SKM-1 treated with dmso at 0.1 percent for 144 hours (cell line): ENCODE measurements around the gene HOMER2.
"Not testable (repeated sequence)": the region's sequence is repeated elsewhere in the genome, so short reads cannot be mapped to it uniquely, and the experiment has no call there.

Source experiments
- DNase-seq: peaks from one replicate; lab custom pipeline; 2025; ENCODE audit not compliant: unreplicated experiment; lab: John Stamatoyannopoulos, UW

HOMER2 gene

DNA sequence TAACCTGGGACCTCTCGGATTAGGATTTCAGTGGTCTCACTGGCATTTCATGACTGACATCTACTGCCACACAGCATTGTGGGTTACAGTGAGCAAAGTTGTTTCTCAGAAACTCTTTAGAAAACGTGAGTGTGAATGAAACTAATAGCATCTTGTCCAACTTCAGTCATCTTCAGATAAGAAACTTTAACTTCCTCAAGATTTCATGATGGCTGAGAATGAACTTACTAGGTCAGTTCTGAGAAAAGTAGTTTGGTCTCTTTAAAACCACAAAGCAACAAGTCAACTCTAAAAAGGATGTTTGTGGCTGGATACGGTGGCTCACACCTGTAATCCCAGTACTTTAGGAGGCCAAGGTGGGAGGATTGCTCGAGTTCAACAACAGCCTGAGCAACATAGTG lies 14.2 kb upstream of the HOMER2 start:
- DNase-seq, result no peak

DNA sequence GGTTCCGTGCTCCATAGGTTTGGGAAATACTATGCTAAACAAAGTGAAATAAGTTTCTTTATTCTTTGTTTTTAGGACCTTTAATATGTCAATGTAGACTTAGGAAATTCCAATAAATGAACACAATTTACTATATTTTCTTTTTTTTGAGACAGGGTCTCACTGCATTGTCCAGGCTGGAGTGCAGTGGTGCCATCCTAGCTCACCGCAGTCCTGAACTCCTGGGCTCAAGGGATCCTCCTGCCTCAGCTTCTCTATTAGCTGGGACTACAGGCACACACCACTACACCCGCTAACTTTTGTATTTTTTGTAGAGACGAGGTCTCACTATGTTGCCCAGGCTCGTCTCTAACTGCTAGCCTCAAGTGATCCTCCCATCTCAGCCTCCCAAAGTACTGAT lies 12.4 kb upstream of the HOMER2 start:
- DNase-seq, result no peak

DNA sequence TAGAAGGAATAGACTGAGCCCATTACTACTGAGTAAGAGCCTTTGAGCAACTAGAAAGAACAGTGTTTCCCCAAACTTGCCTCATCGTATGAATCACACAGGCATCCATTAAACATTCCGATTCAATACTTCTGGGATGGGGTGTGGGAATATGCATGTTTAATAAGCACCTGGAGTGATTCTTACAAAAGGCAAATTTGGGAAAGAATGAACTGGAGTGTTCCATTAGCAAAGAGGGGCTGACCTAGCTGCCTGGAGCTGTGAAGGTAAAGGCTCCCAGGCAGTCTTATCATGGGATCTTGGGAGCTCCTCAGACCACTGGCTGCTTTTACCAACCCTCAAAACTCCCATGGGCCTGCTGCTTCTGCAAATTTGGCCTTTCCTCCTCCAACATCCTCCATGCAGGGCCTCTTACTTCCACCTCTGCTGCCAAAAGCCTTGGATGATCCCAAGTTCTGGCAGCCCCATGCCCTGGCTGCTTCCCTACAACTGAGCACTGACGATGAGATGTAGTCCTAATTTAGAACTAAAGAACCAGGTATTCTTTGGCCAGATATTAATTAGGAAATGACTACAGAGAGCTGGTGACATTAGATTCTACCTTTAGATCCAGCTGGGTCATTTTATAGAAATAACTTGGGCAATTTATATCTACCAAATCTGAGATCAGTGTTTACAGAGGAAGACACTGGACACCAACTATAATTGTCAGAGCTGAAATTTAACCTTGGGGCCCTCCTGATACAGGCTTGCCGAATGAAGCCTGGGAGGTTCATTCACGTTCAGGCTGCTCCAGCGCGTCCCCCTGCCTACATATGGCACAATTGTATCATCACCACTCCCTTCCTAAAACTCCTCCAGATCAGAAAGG lies 11.2 kb upstream of the HOMER2 start:
- no peak for DNase-seq

DNA sequence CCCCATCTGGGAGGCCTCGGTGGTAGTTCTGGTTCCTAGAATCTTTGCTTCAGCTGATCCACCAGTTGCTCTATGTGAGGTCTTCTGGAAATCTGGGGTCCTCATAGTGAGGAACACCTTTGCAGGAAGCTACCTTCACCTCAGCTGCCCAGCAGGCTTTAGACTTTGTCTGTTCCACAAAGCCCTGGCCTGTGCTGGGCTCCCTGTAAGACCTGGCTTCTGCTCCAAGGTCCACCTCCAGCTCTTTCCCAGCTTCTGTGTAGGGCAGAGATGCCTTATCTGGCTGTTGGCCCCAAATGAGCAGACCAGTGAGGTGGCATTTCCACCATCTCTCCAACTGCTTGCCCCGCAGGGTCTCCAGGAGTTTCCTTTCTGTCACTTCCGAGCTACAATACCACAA lies 8.2 kb upstream of the HOMER2 start:
- no peak for DNase-seq

DNA sequence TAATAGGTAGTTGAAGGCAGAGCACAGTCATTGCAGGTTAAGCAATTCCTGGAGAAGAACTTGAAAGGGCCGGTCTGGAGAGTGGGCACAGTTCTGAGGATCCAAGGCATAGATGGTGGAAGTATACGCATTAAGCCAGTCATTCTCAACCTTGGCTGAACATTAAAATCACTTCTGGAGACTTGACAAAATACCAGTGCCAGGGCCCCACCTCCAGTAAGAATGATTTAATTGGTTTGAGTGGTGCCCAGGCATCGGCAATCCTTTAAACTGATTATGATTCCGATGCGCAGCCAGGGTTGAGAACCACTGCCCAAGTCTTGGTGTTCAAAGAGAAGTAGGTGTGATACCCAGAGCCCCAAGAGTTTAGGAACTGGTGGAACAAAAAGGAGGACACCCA lies 6.9 kb upstream of the HOMER2 start:
- DNase-seq, result no peak

DNA sequence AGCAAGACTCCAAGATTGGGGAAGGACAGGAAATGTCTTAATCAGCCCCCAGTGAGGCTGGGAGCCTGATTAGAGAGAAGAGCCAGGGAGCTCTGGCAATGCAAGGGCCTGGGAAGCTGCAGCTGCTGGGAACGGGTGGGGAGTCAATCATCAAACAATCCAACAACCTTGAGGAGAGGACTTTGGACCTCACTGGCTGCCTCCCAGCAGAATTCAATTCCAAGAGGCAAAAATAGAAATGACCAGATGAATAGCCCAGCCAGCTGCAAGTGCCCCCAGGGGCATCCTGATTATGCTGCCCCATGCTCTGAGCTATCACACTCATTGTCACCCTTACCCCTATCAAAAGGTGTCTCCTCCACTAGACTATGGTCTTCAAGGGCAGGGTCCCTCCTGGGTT lies 6.1 kb upstream of the HOMER2 start:
- no peak for DNase-seq

DNA sequence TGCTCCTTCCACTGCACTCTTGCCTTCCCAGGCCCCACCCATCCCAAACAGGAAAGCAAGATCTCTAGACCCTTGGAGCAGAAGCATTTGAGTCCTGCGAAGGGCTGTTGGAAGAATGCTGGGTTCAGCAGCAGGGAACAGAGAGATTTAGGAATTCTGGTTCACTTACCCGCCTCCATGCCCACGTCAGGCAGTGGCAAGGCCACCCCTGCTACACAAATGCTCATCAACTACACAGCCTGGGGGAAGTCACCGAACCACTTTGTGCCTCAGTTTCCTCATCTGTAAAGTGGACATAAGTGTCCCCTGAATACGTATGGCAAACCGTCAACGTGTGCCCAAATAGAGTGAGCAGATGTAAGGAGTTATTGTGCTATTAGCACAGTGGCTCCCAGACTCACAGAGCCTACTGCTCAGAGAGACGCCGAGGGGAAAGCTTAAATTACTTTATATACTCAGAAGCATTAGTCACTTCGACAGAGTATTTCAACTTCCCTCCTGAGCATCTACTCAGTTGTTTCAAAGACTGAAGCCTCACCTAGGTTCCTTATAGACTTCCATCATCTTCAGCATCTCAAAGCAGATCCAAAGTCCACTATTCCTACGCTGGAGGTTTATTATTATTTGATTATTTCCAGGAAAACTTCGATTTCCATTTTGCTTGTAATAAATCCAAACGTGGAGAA lies 905 bp downstream of the HOMER2 start:
- no peak for DNase-seq

DNA sequence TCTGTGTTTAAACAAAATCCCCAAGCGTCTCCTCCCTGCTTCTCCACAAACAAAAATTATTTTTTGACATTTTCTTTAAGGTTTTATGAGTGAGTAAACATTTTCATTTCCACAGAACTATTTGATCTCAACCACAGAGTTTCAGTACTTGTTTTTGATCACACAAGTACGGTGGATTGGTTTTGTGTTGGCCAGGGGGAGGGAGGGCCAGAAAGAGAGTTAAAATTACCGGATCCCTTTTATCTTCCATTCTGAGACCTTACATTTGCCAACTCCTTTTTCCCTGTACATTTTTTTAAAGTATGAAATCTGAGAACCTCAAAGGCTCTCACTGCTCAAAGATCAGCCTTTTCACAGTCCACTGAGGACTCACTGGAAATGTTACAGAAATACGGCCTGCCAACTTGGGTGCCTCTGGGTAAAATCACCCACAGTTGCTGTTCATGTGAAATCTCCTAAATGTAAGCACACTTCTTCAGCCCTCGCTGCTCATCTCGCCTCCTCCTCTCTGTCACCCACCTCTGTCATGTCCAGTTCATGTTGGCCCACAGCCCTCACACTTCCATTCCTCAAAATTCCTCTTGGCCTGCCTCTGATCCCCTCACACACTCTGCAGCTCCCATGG lies 1.7 kb downstream of the HOMER2 start:
- DNase-seq, result no peak

DNA sequence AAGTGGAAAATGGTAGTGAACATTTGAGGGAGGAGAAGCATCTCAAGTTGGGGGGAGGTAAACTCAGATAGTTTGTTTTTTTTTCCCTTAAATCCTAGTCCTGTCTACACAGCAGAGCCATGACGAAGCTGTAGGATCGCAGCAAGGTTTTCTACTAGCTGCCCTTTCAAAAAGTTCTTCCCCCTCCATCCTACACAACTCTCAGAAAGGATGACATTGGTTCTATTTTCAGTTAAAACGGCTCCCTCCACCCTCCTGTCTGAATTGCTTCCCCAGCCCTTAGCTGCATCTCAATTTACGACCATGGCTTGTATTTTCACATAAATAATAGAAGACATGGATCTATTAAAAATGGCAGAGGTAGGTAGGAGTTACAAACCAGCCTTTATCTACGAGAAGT lies 2.2 kb downstream of the HOMER2 start:
- no peak for DNase-seq

DNA sequence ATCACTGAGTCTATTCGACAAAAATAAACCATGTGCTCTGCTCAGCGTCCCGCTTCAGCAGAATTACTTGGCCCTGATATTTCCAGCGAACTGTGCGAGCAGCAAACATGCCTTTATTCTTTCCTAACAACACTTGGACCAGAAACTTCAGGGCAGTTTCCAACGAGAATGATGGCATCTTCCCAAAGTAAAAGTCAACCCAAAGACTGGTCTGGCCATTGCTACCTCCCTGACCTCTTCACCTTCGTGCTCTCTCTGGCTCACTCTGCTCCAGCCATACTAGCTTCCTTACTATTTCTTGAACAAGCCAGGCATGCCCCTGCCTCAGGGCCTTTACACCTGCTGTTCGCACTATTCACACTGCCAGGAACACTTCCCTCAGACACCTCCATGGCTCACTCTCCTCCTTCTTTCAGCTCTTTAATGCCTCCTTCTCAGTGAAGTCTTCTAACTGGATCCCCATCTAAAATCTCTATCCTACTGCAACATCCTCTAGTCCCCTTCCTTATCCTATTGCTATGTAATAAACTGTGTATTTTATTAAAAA lies 6.3 kb downstream of the HOMER2 start:
- DNase-seq, result no peak

DNA sequence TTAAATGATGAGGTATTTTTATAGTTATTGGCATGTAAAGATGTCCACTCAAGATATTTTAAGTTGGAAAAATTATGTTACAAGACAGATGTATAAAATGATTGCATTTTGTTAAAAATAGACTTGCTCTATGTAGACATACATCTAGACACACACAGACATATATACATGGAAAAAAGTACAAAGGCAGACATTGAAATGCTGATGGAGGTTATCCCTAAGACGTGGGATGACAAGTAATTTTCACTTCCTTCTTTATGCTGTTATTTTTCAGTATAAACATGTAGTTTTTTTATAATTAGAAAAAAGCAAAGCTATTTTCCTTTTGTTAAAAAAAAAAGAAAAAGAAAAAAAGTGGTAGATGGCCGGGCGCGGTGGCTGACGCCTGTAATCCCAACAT lies 7.2 kb downstream of the HOMER2 start:
- no peak for DNase-seq

DNA sequence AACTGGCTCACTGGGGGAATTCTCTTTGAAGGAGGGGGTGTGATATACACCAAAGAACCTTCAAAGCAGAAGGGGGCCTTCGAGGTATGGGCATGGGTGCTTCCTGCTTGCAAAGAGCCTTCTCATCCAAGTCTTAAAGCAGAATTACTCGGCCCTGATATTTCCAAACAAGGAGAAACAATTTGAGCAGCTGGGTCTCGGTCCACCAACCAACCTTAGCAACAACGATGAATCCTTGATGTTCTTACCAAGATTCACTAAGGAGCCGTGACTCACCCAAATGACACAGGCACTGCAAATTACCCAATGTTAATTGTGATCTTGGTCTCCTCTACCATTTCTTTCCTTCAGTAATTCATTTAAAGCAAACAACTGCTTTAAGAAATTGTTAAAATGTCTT lies 7.7 kb downstream of the HOMER2 start:
- DNase-seq, result no peak

DNA sequence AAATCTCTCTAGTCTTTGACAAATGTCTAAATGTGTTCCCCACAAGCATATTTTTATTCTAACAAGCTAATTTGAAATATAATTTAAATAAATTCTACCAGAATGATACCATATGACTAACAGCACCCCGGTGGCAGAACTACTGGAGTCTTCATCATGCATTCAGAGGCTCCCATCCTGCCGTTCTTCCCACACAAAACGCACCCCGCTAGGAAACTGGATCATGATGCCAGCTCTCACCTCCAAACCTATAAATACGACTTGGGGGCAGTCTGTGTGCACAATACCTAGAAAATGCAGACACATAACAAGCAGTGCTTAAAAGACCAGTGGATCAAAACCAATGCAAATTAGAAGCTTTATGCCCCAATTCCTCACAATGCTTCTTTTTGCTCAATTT lies 8.5 kb downstream of the HOMER2 start:
- DNase-seq, result no peak

DNA sequence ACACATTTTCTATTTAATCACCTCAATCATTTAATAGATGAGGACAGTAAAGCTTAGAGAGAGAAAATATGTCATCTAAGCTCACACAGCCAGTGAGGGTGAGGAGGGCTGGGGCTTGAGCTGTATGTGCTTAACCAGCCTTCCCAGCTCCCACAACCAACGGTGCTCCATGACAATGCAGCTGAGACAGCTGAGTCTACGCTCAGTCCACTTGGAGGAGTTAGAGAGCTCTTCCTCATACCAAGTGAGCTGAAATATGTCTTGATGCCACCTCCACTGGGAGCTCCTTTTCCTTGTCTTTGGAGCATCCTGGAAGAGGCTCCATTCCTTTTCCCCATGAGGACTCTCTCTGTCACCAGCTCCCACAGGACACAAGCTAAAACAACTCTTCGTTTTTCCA lies 9.3 kb downstream of the HOMER2 start:
- no peak for DNase-seq

DNA sequence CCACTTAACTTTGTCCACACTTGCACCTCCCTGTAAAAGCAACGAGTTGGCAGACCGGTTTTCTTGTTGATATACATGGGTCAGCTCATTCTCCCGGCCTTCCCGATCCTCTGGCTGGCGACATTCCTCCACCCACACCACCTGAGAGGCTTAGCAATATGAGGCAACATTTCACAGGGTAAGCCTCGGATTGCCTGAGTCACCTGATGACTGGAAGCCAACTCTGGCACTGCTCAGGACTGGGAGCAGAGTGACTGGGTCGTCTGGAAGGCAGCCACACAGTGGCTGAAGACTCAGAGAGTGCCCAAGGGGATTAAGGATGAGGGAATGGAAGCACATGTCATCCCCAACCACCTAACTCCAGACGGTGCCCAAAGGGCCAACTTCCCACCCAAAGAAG lies 9.8 kb downstream of the HOMER2 start:
- DNase-seq, result no peak

DNA sequence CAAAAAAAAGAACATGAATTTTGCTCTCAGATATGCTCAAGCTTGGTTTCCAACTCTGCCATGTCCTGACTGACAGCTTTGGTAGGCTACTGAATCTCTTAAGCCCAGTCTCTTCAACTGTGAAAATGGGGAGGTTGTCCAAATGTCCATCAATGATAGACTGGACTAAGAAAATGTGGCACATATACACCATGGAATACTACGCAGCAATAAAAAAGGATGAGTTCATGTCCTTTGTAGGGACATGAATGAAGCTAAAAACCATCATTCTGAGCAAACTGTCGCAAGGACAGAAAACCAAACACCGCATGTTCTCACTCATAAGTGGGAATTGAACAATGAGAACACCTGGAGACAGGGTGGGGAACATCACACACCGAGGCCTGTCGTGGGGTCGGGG lies 12.8 kb downstream of the HOMER2 start:
- not testable (repeated sequence) for DNase-seq

DNA sequence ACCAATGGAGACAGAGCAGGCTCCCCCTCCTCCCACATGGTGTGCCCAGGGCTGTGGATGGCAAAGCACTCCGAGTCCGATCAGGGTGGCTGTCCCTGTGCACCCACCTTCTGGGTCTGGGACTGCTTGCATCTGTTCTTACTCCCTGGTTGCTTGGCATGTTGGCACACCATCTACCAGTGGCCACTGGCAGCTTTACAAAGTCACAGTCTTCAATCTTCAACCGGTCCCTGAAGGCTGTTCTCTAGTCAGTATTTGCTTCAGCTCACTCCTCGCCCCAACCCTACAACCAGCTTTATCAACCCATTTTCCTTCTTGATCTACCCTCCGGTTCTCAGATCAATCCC lies 14.8 kb downstream of the HOMER2 start:
- no peak for DNase-seq

DNA sequence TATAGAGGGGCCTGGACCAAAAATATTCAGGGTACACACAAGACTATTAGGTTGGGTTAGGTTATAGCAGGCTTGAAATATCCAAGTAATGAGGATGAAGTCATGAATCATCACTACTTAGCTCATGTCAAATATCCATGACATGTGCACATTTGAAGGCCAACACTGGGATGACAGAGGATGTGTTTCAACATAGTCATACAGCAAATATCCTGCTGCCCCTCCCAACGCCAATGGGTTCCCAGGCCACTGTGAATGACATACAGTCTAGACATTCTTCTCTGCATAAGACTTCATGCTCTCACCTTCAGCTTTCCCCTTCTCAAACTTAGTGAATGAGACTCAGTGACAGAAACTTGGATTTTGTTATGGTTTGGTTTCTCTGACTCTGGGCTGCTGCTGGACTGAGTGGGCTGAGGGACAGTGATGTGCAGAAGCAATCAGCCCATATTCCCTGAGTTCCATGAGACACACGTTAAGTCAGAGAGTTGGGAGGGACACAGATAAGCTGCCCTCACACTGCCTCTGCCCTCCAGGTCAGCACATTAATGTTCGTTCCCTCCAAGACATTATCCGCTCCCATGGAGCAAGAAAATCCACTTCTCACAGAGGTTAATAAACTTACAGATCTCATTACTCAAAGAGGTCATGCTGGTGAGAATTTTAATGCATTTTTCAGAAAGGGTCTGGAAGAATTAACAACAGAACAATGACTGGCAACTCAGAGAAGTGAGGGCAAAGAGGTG lies 15.4 kb downstream of the HOMER2 start:
- no peak for DNase-seq

DNA sequence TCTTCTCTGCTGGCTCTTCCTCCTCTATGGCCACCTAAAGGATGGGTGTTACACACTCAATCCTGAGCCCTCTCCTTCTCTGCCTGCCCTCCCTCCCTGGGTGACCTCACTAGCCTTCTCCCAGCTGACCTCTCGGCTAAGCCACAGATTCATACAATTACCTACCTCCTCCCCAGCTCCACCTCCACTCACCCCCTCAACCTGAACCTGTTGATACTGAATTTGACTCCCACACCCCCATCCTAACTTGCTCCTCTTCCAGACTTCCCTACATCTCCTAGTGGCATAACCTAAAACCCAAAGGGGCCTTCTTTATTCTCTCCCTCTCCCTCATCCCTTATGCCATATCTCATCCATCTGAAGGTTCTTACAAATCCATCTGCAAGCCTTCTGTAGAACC lies 17.1 kb downstream of the HOMER2 start:
- DNase-seq, result no peak

DNA sequence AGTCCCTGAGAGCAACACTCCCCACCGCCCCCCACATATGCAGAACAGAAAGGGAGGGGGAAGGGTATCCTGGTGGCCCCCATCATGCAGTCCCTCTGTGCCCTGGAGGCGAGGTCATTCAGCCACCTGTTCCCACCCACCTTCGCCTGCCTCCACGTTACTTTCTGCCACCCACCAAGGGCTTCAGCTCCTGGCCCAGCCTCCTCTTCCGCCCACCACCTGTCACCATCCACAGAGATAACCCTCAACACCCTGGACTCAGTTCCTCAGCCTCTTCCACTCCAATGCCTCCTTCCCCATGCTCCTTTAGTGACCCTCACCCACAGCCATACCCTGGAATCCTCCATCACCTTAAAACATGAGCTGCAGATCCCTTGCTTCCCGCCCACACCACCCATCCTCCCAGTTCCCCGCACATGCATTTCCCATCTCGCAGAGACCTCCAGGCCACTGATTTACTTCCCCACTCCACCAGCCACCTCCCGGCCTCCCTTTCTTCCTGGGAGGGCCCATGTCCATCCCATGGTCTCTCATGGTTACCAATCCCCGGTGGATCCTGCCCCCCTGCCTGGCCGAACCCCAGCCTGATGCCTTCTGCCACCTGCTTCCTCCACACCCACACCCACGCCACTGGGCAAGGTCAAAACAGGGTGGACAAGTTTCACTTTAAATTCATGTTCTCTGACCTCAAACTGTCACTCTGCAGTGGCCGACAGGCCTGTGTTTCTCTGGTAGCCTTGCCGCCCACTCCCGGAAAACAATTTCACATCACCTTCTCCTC lies 18.2 kb downstream of the HOMER2 start:
- DNase-seq, result no peak

DNA sequence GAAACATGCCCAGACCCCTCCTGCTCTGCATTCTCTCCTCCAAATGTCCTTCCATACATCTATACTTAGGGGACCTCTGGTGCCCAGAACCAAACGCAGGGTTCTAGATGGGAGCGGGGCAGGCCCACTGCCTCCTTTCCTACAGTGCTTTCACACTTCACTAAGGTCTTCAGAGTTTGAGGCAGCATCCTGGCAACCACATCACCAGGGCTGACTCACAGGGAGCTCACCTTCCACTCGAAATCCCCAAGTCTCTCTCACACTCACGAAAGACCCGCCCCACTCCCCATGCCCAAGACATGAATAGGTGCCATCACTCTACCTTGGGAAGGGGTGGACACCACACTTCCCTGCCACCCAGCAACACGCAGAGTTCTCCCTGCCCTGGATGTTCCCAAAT lies 18.9 kb downstream of the HOMER2 start:
- DNase-seq, result no peak
